ENCODE results near the gene SLCO2B1.
"Not testable (repeated sequence)": the region's sequence is repeated elsewhere in the genome, so short reads cannot be mapped to it uniquely, and the experiment has no call there.

The SLCO2B1 gene, protein sequence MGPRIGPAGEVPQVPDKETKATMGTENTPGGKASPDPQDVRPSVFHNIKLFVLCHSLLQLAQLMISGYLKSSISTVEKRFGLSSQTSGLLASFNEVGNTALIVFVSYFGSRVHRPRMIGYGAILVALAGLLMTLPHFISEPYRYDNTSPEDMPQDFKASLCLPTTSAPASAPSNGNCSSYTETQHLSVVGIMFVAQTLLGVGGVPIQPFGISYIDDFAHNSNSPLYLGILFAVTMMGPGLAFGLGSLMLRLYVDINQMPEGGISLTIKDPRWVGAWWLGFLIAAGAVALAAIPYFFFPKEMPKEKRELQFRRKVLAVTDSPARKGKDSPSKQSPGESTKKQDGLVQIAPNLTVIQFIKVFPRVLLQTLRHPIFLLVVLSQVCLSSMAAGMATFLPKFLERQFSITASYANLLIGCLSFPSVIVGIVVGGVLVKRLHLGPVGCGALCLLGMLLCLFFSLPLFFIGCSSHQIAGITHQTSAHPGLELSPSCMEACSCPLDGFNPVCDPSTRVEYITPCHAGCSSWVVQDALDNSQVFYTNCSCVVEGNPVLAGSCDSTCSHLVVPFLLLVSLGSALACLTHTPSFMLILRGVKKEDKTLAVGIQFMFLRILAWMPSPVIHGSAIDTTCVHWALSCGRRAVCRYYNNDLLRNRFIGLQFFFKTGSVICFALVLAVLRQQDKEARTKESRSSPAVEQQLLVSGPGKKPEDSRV

DNA sequence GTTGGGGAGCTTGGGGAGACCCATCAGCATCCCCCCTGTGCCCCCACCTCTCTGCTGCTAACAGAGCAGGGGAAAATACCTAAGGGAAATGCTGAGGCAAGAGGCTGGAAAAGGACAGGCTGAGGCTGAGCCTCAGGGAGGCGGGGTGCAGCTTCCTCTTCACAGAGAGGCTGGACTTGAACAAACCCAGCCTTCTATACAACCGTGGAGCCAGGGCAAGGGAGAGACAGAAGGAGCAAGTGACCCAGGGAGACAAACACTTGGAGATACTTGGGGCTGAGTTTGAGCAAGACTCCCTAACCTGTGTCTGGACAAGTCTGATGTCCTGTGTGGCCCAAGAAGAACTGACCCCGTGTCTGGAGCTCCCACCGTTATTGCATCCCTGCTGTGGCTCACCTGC lies at the start of gene SLCO2B1:
Gene SLCO2B1 (plus strand): TSS at position 229 of the 400 bp plus-strand sequence. CDS start 275 bp downstream, outside the sequence.
- TF ChIP-seq, protein P1, sequence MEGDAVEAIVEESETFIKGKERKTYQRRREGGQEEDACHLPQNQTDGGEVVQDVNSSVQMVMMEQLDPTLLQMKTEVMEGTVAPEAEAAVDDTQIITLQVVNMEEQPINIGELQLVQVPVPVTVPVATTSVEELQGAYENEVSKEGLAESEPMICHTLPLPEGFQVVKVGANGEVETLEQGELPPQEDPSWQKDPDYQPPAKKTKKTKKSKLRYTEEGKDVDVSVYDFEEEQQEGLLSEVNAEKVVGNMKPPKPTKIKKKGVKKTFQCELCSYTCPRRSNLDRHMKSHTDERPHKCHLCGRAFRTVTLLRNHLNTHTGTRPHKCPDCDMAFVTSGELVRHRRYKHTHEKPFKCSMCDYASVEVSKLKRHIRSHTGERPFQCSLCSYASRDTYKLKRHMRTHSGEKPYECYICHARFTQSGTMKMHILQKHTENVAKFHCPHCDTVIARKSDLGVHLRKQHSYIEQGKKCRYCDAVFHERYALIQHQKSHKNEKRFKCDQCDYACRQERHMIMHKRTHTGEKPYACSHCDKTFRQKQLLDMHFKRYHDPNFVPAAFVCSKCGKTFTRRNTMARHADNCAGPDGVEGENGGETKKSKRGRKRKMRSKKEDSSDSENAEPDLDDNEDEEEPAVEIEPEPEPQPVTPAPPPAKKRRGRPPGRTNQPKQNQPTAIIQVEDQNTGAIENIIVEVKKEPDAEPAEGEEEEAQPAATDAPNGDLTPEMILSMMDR (IDR thresholded peaks at IDR 0.05; ENCODE audit: borderline replicate concordance, insufficient read depth, low read depth, low read length) = no peak
- H3K4me3 ChIP-seq (ENCODE audit: low read depth, low read length) = no peak within 1 kb of the TSS

DNA sequence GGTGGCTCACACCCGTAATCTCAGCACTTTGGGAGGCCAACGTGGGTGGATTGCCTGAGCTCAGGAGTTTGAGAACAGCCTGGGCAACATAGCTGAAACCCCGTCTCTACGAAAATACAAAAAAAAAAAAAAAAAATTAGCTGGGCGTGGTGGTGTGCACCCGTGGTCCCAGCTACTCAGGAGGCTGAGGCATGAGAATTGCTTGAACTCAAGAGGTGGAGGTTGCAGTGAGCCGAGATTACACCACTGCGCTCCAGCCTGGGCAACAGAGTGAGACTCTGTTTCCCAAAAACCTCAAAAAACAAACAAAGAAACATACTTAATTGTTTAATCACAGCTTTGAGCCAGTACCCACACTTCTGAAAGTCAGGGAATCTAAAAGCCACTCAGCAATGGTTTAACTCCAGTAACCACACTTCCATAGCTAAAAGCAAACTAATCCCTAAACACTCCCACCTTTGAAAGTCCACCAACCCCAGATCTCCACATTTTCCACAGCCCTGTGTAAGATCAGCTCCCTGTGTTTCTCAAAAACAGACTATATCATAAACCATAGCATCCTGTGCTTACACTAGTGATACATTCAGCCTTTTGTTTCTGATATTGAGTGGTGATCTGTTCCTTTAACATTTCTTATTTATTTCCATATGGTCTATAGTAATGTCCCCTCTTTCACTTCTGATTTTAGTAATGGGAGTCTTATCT lies 49.3 kb upstream of the SLCO2B1 start:
- TF ChIP-seq, protein P1 (IDR thresholded peaks at IDR 0.05; ENCODE audit: borderline replicate concordance, insufficient read depth, low read depth, low read length) = no peak
- no peak overlapping the region for H3K4me3 ChIP-seq (ENCODE audit: low read depth, low read length)

DNA sequence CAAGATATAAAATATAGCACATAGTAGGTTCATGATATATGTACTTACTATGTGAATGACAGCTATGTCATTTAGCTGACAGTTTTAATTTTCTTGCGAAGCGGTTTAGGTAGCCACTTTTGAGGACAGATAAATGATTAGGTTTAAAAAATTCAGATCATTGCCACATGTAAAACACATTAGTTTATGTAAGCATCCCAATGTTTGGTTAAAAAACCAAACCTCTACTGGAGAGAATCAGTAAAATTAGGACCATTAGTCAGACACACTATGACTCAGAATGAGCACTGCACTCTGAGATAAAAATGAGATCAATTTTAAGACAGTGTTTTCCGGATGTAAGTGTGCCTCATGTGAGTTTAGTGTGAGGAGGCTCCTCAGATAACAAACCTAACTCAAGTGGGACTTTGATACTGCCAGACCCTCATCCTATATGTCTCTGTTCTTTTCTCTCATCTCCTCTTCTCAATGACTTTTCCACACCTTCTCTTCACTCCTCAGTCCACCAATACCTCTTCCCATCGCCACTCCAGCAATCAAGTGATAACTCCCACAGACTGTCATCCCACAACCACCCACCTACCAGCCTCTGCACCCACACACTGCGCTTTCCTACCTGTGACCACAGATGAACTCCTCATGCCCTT lies 47.4 kb upstream of the SLCO2B1 start:
- TF ChIP-seq, protein P1 (IDR thresholded peaks at IDR 0.05; ENCODE audit: borderline replicate concordance, insufficient read depth, low read depth, low read length) = no peak
- H3K4me3 ChIP-seq (ENCODE audit: low read depth, low read length) = no peak overlapping the region

DNA sequence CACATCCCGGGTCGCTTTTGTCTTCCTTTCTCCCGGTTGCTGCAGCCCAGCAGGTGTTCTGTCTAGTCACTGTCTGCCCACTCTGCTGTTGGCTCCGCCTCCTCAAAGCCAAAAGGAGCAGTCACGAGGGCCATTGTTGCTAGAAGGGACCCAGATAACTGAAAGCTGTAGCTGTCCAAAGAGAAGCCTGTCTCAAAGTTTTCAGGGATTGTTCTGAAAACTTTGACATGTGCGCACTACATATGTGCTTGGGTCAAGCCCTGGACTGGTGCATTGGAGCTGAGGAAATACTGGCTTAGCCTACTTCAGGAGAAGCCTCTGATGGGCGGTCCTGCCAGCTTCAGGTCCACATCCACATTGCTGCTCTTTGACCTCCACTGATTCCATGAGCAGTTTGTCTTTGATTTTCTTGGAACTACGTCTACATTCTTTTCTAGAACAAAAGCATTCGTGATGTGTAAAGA lies 45.4 kb upstream of the SLCO2B1 start:
- TF ChIP-seq, protein P1 (IDR thresholded peaks at IDR 0.05; ENCODE audit: borderline replicate concordance, insufficient read depth, low read depth, low read length) = no peak
- H3K4me3 ChIP-seq (ENCODE audit: low read depth, low read length) = no peak overlapping the region

DNA sequence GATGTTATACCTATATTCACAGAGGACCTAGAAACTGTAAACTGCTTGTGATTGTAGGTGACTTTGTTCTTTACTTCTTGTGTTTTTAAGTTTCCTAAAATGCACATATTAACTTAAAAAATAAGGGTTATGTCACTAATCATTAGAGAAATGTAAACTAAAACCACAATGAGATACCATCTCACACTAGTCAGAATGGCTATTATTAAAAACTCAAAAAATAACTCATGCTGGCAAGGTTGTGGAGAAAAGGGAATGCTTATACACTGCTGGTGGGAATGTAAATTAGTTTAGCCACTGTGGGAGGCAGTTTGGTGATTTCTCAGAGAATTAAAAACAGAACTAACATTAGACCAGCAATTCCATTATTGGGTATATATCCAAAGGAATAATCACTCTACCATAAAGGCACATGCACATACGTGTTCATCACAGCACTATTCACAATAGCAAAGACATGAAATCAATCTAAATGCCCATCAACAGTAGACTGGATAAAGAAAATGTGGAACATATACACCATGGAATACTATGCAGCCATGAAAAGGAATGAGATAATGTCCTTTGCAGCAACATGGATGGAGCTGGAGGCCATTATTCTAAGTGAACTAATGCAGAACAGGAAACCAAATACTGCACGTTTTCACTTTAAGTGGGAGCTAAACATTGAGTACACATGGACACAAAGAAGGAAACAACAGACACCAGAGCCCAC lies 44.8 kb upstream of the SLCO2B1 start:
- not testable (repeated sequence) for H3K4me3 ChIP-seq (ENCODE audit: low read depth, low read length)

DNA sequence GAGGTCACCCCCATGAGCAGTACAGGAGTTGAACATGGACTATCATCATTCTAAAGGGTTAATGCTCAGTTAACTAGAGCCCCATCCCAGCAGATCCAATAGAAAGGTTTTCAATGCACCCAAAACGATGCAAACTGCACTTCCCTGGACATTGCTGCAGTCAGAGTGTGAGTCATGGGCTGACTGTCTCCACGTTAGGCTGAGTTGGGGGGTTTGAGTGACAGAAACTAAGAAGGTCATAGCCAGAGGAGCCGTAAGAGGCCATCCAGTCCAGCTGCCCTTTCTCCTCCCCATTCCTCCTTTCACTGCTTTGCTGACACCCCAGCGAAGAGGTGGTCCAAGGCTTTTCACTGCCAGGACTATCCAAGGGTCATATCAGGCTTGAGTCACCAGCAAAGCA lies 43.7 kb upstream of the SLCO2B1 start:
- no peak overlapping the region for H3K4me3 ChIP-seq (ENCODE audit: low read depth, low read length)
- TF ChIP-seq, protein P1 (IDR thresholded peaks at IDR 0.05; ENCODE audit: borderline replicate concordance, insufficient read depth, low read depth, low read length) = no peak

All from GM12875 (cell line).